GM19240 (cell line): ENCODE results near the gene ST7.
"Not testable (repeated sequence)": the region's sequence is repeated elsewhere in the genome, so short reads cannot be mapped to it uniquely, and the experiment has no call there.

Source experiments
- DNase-seq: peaks from one replicate; pipeline ENCODE4 v3.0.0; 2011; ENCODE audit warnings: low spot score; ENCODE audit not compliant: insufficient read length

Gene ST7

GRCh38 chr7:117025891-117026290 is 72.6 kb downstream of the ST7 start:
- no peak for DNase-seq

GRCh38 chr7:117030346-117030745 is 77.0 kb downstream of the ST7 start:
- DNase-seq, result not testable (repeated sequence)

- DNase-seq, result not testable (repeated sequence)
Observed at GRCh38 chr7:117030793-117031192, 77.5 kb downstream of the ST7 start.

- no peak for DNase-seq
Observed at GRCh38 chr7:117032810-117033209, 79.5 kb downstream of the ST7 start.

GRCh38 chr7:117034851-117035464 is 81.7 kb downstream of the ST7 start:
- DNase-seq, result no peak

- DNase-seq, result no peak
Observed at GRCh38 chr7:117035465-117035862, 82.2 kb downstream of the ST7 start.

- no peak for DNase-seq
Observed at GRCh38 chr7:117036053-117036669, 82.9 kb downstream of the ST7 start.

- no peak for DNase-seq
Observed at GRCh38 chr7:117036836-117037235, 83.5 kb downstream of the ST7 start.

GRCh38 chr7:117038408-117038807 is 85.1 kb downstream of the ST7 start:
- no peak for DNase-seq

- DNase-seq, result no peak
Observed at GRCh38 chr7:117041007-117041406, 87.7 kb downstream of the ST7 start.

- DNase-seq, result no peak
Observed at GRCh38 chr7:117041822-117042221, 88.5 kb downstream of the ST7 start.

- DNase-seq, result no peak
Observed at GRCh38 chr7:117043108-117043825, 90.0 kb downstream of the ST7 start.

- no peak for DNase-seq
Observed at GRCh38 chr7:117044664-117045063, 91.4 kb downstream of the ST7 start.

GRCh38 chr7:117045927-117046710 is 92.8 kb downstream of the ST7 start:
- no peak for DNase-seq

- DNase-seq, result no peak
Observed at GRCh38 chr7:117047496-117047895, 94.2 kb downstream of the ST7 start.

- DNase-seq, result no peak
Observed at GRCh38 chr7:117048114-117048866, 95.0 kb downstream of the ST7 start.

GRCh38 chr7:117048882-117049281 is 95.6 kb downstream of the ST7 start:
- DNase-seq, result no peak

GRCh38 chr7:117051808-117052207 is 98.5 kb downstream of the ST7 start:
- no peak for DNase-seq

- no peak for DNase-seq
Observed at GRCh38 chr7:117053432-117053831, 100.1 kb downstream of the ST7 start.

- DNase-seq, result no peak
Observed at GRCh38 chr7:117061751-117062150, 108.5 kb downstream of the ST7 start.

GRCh38 chr7:117062300-117062699 is 109.0 kb downstream of the ST7 start:
- no peak for DNase-seq
